GM18502 (cell line): ENCODE measurements around the gene NEU4.
"Not testable (repeated sequence)": the region's sequence is repeated elsewhere in the genome, so short reads cannot be mapped to it uniquely, and the experiment has no call there.

ENCODE experiments used
- ATAC-seq: cut with Tn5 transposase; IDR thresholded peaks from one replicate; pipeline ENCODE4 v1.9.1; 2021; ENCODE audit warnings: mild to moderate bottlenecking; ENCODE audit not compliant: unreplicated experiment, poor library complexity

The NEU4 gene

GRCh38 chr2:241798081-241798630, 10.8 kb upstream of the NEU4 start:
- no peak for ATAC-seq

GRCh38 chr2:241798631-241799521, 10.1 kb upstream of the NEU4 start:
- no peak for ATAC-seq

GRCh38 chr2:241799522-241800197, 9.3 kb upstream of the NEU4 start:
- ATAC-seq: no peak

GRCh38 chr2:241800198-241800903, 8.6 kb upstream of the NEU4 start:
- ATAC-seq: not testable (repeated sequence)

GRCh38 chr2:241801611-241802420, 7.2 kb upstream of the NEU4 start:
- no peak for ATAC-seq

GRCh38 chr2:241802421-241803318, 6.3 kb upstream of the NEU4 start:
- ATAC-seq: no peak

- no peak for ATAC-seq
Measured at GRCh38 chr2:241803387-241804325, 5.3 kb upstream of the NEU4 start.

- ATAC-seq: no peak
Measured at GRCh38 chr2:241804326-241805229, 4.4 kb upstream of the NEU4 start.

- ATAC-seq: not testable (repeated sequence)
Measured at GRCh38 chr2:241806217-241806616, 2.8 kb upstream of the NEU4 start.

GRCh38 chr2:241808051-241808720, 807 bp upstream of the NEU4 start:
- ATAC-seq: no peak

GRCh38 chr2:241809383-241810306, 652 bp downstream of the NEU4 start:
- no peak for ATAC-seq

- ATAC-seq: no peak
Measured at GRCh38 chr2:241810307-241811200, 1.6 kb downstream of the NEU4 start.

GRCh38 chr2:241811201-241811951, 2.4 kb downstream of the NEU4 start:
- ATAC-seq: no peak
